T-helper 22 cell (primary cell): Measurements from ENCODE around the gene GIGYF2.

Experiments used
- DNase-seq: peaks from one replicate; pipeline ENCODE4 v3.0.0-alpha.2; 2020; ENCODE audit warnings: low read depth

Gene GIGYF2

GRCh38 chr2:232863996-232864395 is 166.9 kb downstream of the GIGYF2 start:
- no peak for DNase-seq

GRCh38 chr2:232865165-232865564 is 168.0 kb downstream of the GIGYF2 start:
- no peak for DNase-seq

- DNase-seq = no peak
Measured at GRCh38 chr2:232866104-232866503, 169.0 kb downstream of the GIGYF2 start.

GRCh38 chr2:232869138-232870017 is 172.2 kb downstream of the GIGYF2 start:
- no peak for DNase-seq

GRCh38 chr2:232870018-232870765 is 173.1 kb downstream of the GIGYF2 start, which contains the start of gene SNORC:
Gene SNORC (plus strand): TSS chr2:232870264. CDS start chr2:232870342, 78 bp downstream.
- DNase-seq = no peak

- no peak for DNase-seq
Measured at GRCh38 chr2:232870766-232871371, 173.7 kb downstream of the GIGYF2 start.

- no peak for DNase-seq
Measured at GRCh38 chr2:232871418-232871834, 174.3 kb downstream of the GIGYF2 start.

- no peak for DNase-seq
Measured at GRCh38 chr2:232871835-232872736, 175.0 kb downstream of the GIGYF2 start.

GRCh38 chr2:232872826-232873225 is 175.7 kb downstream of the GIGYF2 start:
- DNase-seq = no peak

GRCh38 chr2:232873292-232873908 is 176.3 kb downstream of the GIGYF2 start:
- DNase-seq = no peak

GRCh38 chr2:232873909-232874641 is 176.9 kb downstream of the GIGYF2 start:
- no peak for DNase-seq

- no peak for DNase-seq
Measured at GRCh38 chr2:232874677-232875223, 177.6 kb downstream of the GIGYF2 start.

- no peak for DNase-seq
Measured at GRCh38 chr2:232875256-232876121, 178.4 kb downstream of the GIGYF2 start.

- no peak for DNase-seq
Measured at GRCh38 chr2:232876161-232876977, 179.2 kb downstream of the GIGYF2 start.

GRCh38 chr2:232876978-232877441 is 179.9 kb downstream of the GIGYF2 start:
- no peak for DNase-seq

GRCh38 chr2:232877940-232878511 is 180.9 kb downstream of the GIGYF2 start:
- no peak for DNase-seq

- no peak for DNase-seq
Measured at GRCh38 chr2:232878855-232879617, 181.9 kb downstream of the GIGYF2 start.
